K562 (cell line): ENCODE measurements around the gene TMEM273. TPM values are rescaled to one million over a fixed set of nuclear protein-coding genes. Genes with fewer than 3 reads are reported as not detected.

ENCODE experiments used
- ETV5 ChIP-seq: sonication (generic); formaldehyde crosslinking; IDR thresholded peaks from 2 replicates; pipeline ENCODE4 v1.4.0; 2020; ENCODE audit warnings: low read depth, mild to moderate bottlenecking, missing genetic modification reagents
- HDAC1 ChIP-seq, 2 experiments: fragments of 450-650 bp; IDR thresholded peaks; 2 replicates each; pipeline ENCODE4 v1.6.1; 2016 to 2017; ENCODE audit warnings: inconsistent platforms in 1 of 2, mild to moderate bottlenecking in 1 of 2, moderate library complexity in 1 of 2
- HNRNPH1 ChIP-seq: fragments of 200-400 bp; formaldehyde crosslinking; optimal IDR thresholded peaks from 2 replicates; pipeline ENCODE3; 2017; ENCODE audit warnings: low read depth, mild to moderate bottlenecking, low read length, moderate library complexity
- KAT8 ChIP-seq: fragments of 450-650 bp; IDR thresholded peaks from 2 replicates; pipeline ENCODE4 v1.6.1; 2016; ENCODE audit warnings: low read depth, mild to moderate bottlenecking
- NFIC ChIP-seq: fragments of 450-650 bp; IDR thresholded peaks from 2 replicates; pipeline ENCODE4 v1.6.1; 2017; ENCODE audit warnings: mild to moderate bottlenecking, inconsistent platforms
- NONO ChIP-seq, 2 experiments: fragments of 200-400 bp in 1 of 2; fragments of 450-650 bp in 1 of 2; formaldehyde crosslinking in 1 of 2; IDR thresholded peaks; 2 replicates each; pipeline ENCODE4 v1.6.1; 2017; ENCODE audit warnings: low read depth in 2 of 2, mild to moderate bottlenecking in 2 of 2, moderate library complexity in 2 of 2, low read length in 1 of 2
- RAD51 ChIP-seq: fragments of 450-650 bp; IDR thresholded peaks from 2 replicates; pipeline ENCODE4 v1.7.1; 2016; ENCODE audit warnings: low read depth, mild to moderate bottlenecking, borderline replicate concordance
- SREBF2 ChIP-seq: sonication (generic); formaldehyde crosslinking; IDR thresholded peaks from 2 replicates; pipeline ENCODE4 v1.4.0; 2020; ENCODE audit warnings: mild to moderate bottlenecking, missing genetic modification reagents
- TRIM28 ChIP-seq: fragments of 450-650 bp; IDR thresholded peaks from 2 replicates; pipeline ENCODE4 v1.6.1; 2017
- ZNF12 ChIP-seq: sonication (generic); formaldehyde crosslinking; IDR thresholded peaks from 2 replicates; pipeline ENCODE4 v1.4.0; 2020; ENCODE audit warnings: mild to moderate bottlenecking, missing genetic modification reagents
- ZNF24 ChIP-seq: fragments of 450-650 bp; IDR thresholded peaks from 2 replicates; pipeline ENCODE4 v1.6.1; 2016
- polyA plus RNA-seq, 8 experiments: library from polyadenylated mRNA; depleted of rRNA in 4 of 8; stranded (reverse) in 5 of 8; unstranded in 3 of 8; fragments of >200 nt; fragmentation: Nextera tagmentation in 2 of 8; fragmentation: Illumina TruSeq in 1 of 8; extraction: Ambion mirVana in 2 of 8; extraction: Trizol in 1 of 8; gene quantifications; 2 replicates each; pipeline versions ENCODE4 v1.2.1 to v1.2.3, GENCODE V29; 2011 to 2014; ENCODE audit warnings: inconsistent platforms in 1 of 8, missing spikeins in 1 of 8
- total RNA-seq, 7 experiments: library from RNA; depleted of rRNA in 6 of 7; stranded (reverse); fragments of >200 nt in 6 of 7; fragmentation: Illumina TruSeq in 2 of 7; extraction: Trizol in 2 of 7; gene quantifications; 2 replicates each; pipeline versions ENCODE4 v1.2.1 to v1.2.3, GENCODE V29; 2011 to 2021; ENCODE audit warnings: low replicate concordance in 1 of 7
- TF ChIP-seq, protein P1 (sequence below): fragments of 250-450 bp; sonication (Bioruptor Pico); IDR thresholded peaks from 2 replicates; pipeline ENCODE4 v1.9.0; 2021; ENCODE audit warnings: mild to moderate bottlenecking
- TF ChIP-seq, protein P2 (sequence below): IDR thresholded peaks from 2 replicates; pipeline ENCODE4 v1.6.1; 2011; ENCODE audit warnings: borderline replicate concordance, low read depth, mild to moderate bottlenecking, moderate library complexity, low read length; ENCODE audit not compliant: insufficient read depth, poor library complexity, severe bottlenecking
- TF ChIP-seq, protein P3 (sequence below), 3 experiments: fragments of 200-800 bp in 1 of 3; sonication (Bioruptor generic) in 1 of 3; sonication (generic) in 1 of 3; formaldehyde crosslinking in 1 of 3; IDR thresholded peaks; 2 replicates each; pipeline versions ENCODE4 v1.6.1 to v1.8.0; 2016 to 2022; ENCODE audit warnings: mild to moderate bottlenecking in 2 of 3, missing compliant biosample characterization in 2 of 3, missing genetic modification characterization in 2 of 3, missing genetic modification reagents in 1 of 3
- TF ChIP-seq, protein P4 (sequence below): sonication (generic); formaldehyde crosslinking; IDR thresholded peaks from 2 replicates; pipeline ENCODE4 v1.8.0; 2022; ENCODE audit warnings: missing genetic modification reagents, mild to moderate bottlenecking, moderate library complexity, borderline replicate concordance
- TF ChIP-seq, protein P5 (sequence below), 2 experiments: fragments of 250-450 bp in 1 of 2; fragments of 450-650 bp in 1 of 2; sonication (Bioruptor Pico) in 1 of 2; IDR thresholded peaks; 2 replicates each; pipeline versions ENCODE4 v1.6.1 to v1.8.0; 2016 to 2021; ENCODE audit warnings: mild to moderate bottlenecking in 2 of 2, moderate library complexity in 2 of 2, missing compliant biosample characterization in 1 of 2, missing genetic modification characterization in 1 of 2
- TF ChIP-seq, protein P6 (sequence below): sonication (generic); IDR thresholded peaks from 2 replicates; pipeline ENCODE4 v1.6.1; 2016
- TF ChIP-seq, protein P7 (sequence below): fragments of 250-450 bp; sonication (Bioruptor Pico); IDR thresholded peaks from 2 replicates; pipeline ENCODE4 v1.4.0; 2020; ENCODE audit warnings: borderline replicate concordance

TMEM273 gene
- total and polyA plus RNA-seq, 9 of the 15 experiments (the other 6 are each of a cell fraction or from before 2014, with no cell fraction given): 39.2 to 131 (median 95.6) TPM

DNA sequence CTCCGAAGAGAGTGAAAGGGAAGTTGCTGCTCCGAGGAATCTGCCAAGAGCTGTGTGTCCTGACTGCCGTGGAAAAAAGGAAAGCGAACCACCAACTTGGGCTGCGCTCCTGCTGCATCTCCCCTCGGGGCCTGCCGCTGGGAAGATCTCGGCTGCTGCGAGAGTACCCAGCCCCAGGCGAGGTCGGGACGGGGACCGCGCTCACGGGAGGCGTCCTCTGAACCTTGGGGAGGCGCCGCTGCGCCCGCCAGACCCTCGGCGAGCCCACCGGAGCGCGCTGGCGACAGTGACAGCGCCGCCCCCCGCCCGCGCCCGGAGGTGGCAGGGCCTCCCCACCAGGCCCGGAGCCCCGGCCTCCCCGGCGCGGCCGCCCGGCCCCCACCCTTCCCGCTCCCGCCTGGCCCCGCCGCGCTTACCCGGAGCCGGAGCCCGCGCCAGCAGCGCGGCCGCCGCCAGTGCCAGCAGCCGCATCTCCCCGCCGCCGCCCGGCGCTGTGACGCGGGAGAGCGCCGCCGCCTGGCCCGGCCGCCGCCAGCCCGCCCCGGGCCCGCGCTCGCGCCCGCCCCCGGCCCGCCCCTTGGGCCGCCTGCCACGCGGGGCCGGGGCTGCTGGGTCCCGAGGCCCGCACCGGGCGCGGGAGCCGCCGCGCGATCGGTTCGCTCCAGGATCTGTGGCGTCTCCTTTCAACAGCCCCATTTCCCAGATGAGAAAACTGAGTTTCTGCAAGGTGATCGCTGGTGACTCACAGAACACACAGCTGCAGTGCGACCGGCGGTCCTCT lies 73.0 kb downstream of the TMEM273 start, which contains the start of gene VSTM4 (continued):
- TF ChIP-seq, protein P1, sequence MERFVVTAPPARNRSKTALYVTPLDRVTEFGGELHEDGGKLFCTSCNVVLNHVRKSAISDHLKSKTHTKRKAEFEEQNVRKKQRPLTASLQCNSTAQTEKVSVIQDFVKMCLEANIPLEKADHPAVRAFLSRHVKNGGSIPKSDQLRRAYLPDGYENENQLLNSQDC (CRISPR knock-in tag): no peak
- TF ChIP-seq HDAC1 (IDR thresholded peaks at IDR 0.05) (peak in 1 of 2 experiments; percentile 57; a peak in 2 of 4 replicates), HNRNPH1 (no peak), ZNF24 (peak; percentile 19; the same call in 1 of the 2 replicates), RAD51 (no peak), ZNF12 (CRISPR knock-in tag) (no peak), NFIC (peak; percentile 34; the same call in 1 of the 2 replicates), ETV5 (no peak), TRIM28 (no peak), NONO (IDR thresholded peaks at IDR 0.05; ENCODE audit: low read depth in 2 of 2, low read length in 1 of 2) (no peak), KAT8 (no peak), SREBF2 (CRISPR knock-in tag) (no peak)
- TF ChIP-seq, protein P2, sequence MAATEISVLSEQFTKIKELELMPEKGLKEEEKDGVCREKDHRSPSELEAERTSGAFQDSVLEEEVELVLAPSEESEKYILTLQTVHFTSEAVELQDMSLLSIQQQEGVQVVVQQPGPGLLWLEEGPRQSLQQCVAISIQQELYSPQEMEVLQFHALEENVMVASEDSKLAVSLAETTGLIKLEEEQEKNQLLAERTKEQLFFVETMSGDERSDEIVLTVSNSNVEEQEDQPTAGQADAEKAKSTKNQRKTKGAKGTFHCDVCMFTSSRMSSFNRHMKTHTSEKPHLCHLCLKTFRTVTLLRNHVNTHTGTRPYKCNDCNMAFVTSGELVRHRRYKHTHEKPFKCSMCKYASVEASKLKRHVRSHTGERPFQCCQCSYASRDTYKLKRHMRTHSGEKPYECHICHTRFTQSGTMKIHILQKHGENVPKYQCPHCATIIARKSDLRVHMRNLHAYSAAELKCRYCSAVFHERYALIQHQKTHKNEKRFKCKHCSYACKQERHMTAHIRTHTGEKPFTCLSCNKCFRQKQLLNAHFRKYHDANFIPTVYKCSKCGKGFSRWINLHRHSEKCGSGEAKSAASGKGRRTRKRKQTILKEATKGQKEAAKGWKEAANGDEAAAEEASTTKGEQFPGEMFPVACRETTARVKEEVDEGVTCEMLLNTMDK: peak; percentile 53
- TF ChIP-seq, protein P3, sequence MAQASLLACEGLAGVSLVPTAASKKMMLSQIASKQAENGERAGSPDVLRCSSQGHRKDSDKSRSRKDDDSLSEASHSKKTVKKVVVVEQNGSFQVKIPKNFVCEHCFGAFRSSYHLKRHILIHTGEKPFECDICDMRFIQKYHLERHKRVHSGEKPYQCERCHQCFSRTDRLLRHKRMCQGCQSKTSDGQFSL (CRISPR knock-in tag; IDR thresholded peaks at IDR 0.05): no peak
- TF ChIP-seq, protein P3 (tag; IDR thresholded peaks at IDR 0.05): no peak
- TF ChIP-seq, protein P4, sequence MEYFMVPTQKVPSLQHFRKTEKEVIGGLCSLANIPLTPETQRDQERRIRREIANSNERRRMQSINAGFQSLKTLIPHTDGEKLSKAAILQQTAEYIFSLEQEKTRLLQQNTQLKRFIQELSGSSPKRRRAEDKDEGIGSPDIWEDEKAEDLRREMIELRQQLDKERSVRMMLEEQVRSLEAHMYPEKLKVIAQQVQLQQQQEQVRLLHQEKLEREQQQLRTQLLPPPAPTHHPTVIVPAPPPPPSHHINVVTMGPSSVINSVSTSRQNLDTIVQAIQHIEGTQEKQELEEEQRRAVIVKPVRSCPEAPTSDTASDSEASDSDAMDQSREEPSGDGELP: 0 out of 2 replicates have a peak, but pooled peaks have one; percentile 38
- TF ChIP-seq, protein P5, sequence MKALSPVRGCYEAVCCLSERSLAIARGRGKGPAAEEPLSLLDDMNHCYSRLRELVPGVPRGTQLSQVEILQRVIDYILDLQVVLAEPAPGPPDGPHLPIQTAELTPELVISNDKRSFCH (CRISPR knock-in tag; IDR thresholded peaks at IDR 0.05): no peak
- TF ChIP-seq, protein P5 (tag; IDR thresholded peaks at IDR 0.05): 0 out of 2 replicates have a peak, but pooled peaks have one; percentile 1
- TF ChIP-seq, protein P6, sequence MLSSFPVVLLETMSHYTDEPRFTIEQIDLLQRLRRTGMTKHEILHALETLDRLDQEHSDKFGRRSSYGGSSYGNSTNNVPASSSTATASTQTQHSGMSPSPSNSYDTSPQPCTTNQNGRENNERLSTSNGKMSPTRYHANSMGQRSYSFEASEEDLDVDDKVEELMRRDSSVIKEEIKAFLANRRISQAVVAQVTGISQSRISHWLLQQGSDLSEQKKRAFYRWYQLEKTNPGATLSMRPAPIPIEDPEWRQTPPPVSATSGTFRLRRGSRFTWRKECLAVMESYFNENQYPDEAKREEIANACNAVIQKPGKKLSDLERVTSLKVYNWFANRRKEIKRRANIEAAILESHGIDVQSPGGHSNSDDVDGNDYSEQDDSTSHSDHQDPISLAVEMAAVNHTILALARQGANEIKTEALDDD: no peak
- TF ChIP-seq, protein P7, sequence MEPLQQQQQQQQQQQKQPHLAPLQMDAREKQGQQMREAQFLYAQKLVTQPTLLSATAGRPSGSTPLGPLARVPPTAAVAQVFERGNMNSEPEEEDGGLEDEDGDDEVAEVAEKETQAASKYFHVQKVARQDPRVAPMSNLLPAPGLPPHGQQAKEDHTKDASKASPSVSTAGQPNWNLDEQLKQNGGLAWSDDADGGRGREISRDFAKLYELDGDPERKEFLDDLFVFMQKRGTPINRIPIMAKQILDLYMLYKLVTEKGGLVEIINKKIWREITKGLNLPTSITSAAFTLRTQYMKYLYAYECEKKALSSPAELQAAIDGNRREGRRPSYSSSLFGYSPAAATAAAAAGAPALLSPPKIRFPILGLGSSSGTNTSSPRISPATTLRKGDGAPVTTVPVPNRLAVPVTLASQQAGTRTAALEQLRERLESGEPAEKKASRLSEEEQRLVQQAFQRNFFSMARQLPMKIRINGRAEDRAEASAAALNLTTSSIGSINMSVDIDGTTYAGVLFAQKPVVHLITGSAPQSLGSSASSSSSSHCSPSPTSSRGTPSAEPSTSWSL: no peak
